ENCODE data around the gene SHOX. TPM values are rescaled to one million over a fixed set of nuclear protein-coding genes. Genes with fewer than 3 reads are reported as not detected.
"Not testable (repeated sequence)": the region's sequence is repeated elsewhere in the genome, so short reads cannot be mapped to it uniquely, and the experiment has no call there.

SHOX gene
- total RNA-seq, 3 donors from 2014 or later (not counting 1 experiment from before 2014, with no cell fraction given): not detected

- Histone ChIP-seq H3K4me3 (ENCODE audit: low read length) (no peak overlapping the region), H3K36me3 (ENCODE audit: control insufficient read depth, insufficient read depth, low read length) (no peaks in the 10 kb centered on the region), H3K27ac (ENCODE audit: low read length) (no peak overlapping the region), H3K4me1 (ENCODE audit: control insufficient read depth, insufficient read depth, low read length) (no peaks in the 10 kb centered on the region), H3K27me3 (ENCODE audit: control insufficient read depth, insufficient read depth, low read length) (no peaks in the 10 kb centered on the region), H3K9me3 (ENCODE audit: control insufficient read depth, insufficient read depth, low read length) (peaks cover 3% of the 10 kb centered on the region)
- H3K27me3 Mint-ChIP-seq (ENCODE audit: low read depth in 2 of 2): peaks cover 7 to 8% of the 10 kb centered on the region in 2 donors
- H3K4me1 Mint-ChIP-seq: no peaks in the 10 kb centered on the region
- ATAC-seq (no peak), DNase-seq (no peak)
- intact Hi-C loops (cut with micrococcal nuclease): no loop called here
- H3K27ac Mint-ChIP-seq: no peak overlapping the region
- peaks cover 10 to 15% of the 10 kb centered on the region in 2 donors for H3K9me3 Mint-ChIP-seq
- 83% methylated on average over 5 of the region's 5 CpGs for WGBS (ENCODE audit: insufficient coverage)
- H3K36me3 Mint-ChIP-seq: peaks cover 9% of the 10 kb centered on the region
- H3K4me3 Mint-ChIP-seq: no peak overlapping the region
- no peak for TF ChIP-seq CTCF (IDR thresholded peaks at IDR 0.05)
These were observed 16.5 kb upstream of the SHOX start for GRCh38 chrX:614136-614535.

GRCh38 chrX:617401-617800 is 13.2 kb upstream of the SHOX start:
- intact Hi-C loops (cut with micrococcal nuclease): no loop called here
- H3K36me3 Mint-ChIP-seq: no peaks in the 10 kb centered on the region

GRCh38 chrX:617891-618290 is 12.7 kb upstream of the SHOX start:
- Mint-ChIP-seq H3K4me3 (no peak overlapping the region), H3K36me3 (no peaks in the 10 kb centered on the region), H3K9me3 (peaks cover 5 to 13% of the 10 kb centered on the region in 2 donors), H3K27me3 (ENCODE audit: low read depth in 2 of 2) (peaks cover 23 to 30% of the 10 kb centered on the region in 2 donors), H3K4me1 (peaks cover 0 to 1% of the 10 kb centered on the region in 2 donors), H3K27ac (no peak overlapping the region)
- H3K27ac ChIP-seq (ENCODE audit: low read length): no peak overlapping the region
- no peak for TF ChIP-seq CTCF (IDR thresholded peaks at IDR 0.05)
- intact Hi-C loops (cut with micrococcal nuclease): no loop called here
- peaks cover 4% of the 10 kb centered on the region for H3K27me3 ChIP-seq (ENCODE audit: control insufficient read depth, insufficient read depth, low read length)
- no peaks in the 10 kb centered on the region for H3K4me1 ChIP-seq (ENCODE audit: control insufficient read depth, insufficient read depth, low read length)
- H3K4me3 ChIP-seq (ENCODE audit: low read length): no peak overlapping the region
- ATAC-seq (no peak), DNase-seq (no peak)
- H3K9me3 ChIP-seq (ENCODE audit: control insufficient read depth, insufficient read depth, low read length): no peaks in the 10 kb centered on the region
- H3K36me3 ChIP-seq (ENCODE audit: control insufficient read depth, insufficient read depth, low read length): no peaks in the 10 kb centered on the region
- WGBS (ENCODE audit: insufficient coverage): 68% methylated on average over 8 of the region's 8 CpGs

More at GRCh38 chrX:617401-617800, 13.2 kb upstream of the SHOX start:
- Histone ChIP-seq H3K27ac (ENCODE audit: low read length) (no peak overlapping the region), H3K4me1 (ENCODE audit: control insufficient read depth, insufficient read depth, low read length) (no peaks in the 10 kb centered on the region), H3K9me3 (ENCODE audit: control insufficient read depth, insufficient read depth, low read length) (no peaks in the 10 kb centered on the region), H3K36me3 (ENCODE audit: control insufficient read depth, insufficient read depth, low read length) (no peaks in the 10 kb centered on the region), H3K4me3 (ENCODE audit: low read length) (no peak overlapping the region), H3K27me3 (ENCODE audit: control insufficient read depth, insufficient read depth, low read length) (peaks cover 4% of the 10 kb centered on the region)
- TF ChIP-seq CTCF (IDR thresholded peaks at IDR 0.05): no peak
- DNase-seq (no peak), ATAC-seq (no peak)
- Mint-ChIP-seq H3K9me3 (peaks cover 5 to 9% of the 10 kb centered on the region in 2 donors), H3K27me3 (ENCODE audit: low read depth in 2 of 2) (peaks cover 18 to 25% of the 10 kb centered on the region in 2 donors), H3K4me1 (no peaks in the 10 kb centered on the region), H3K4me3 (no peak overlapping the region), H3K27ac (no peak overlapping the region)
- 50% methylated on average over 5 of the region's 7 CpGs for WGBS (ENCODE audit: insufficient coverage)

DNA sequence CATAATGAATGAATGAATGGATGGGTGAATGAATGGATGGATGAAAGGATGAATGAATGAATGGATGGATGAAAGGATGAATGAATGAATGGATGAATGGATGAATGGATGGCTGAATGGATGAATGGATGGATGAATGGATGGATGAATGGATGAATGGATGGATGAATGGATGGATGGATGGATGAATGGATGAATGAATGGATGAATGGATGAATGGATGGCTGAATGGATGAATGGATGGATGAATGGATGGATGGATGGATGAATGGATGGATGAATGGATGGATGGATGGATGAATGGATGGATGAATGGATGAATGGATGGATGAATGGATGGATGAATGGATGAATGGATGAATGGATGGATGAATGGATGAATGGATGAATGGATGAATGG is 12.3 kb upstream of the SHOX start:
- H3K9me3 Mint-ChIP-seq: peaks cover 5 to 13% of the 10 kb centered on the region in 2 donors
- DNase-seq; H3K36me3 Mint-ChIP-seq; H3K4me3 Mint-ChIP-seq; H3K9me3 ChIP-seq (ENCODE audit: control insufficient read depth, insufficient read depth, low read length); H3K36me3 ChIP-seq (ENCODE audit: control insufficient read depth, insufficient read depth, low read length); H3K27me3 ChIP-seq (ENCODE audit: control insufficient read depth, insufficient read depth, low read length); H3K27ac ChIP-seq (ENCODE audit: low read length); ATAC-seq; intact Hi-C loops (cut with micrococcal nuclease); H3K27ac Mint-ChIP-seq; H3K4me1 Mint-ChIP-seq; H3K4me3 ChIP-seq (ENCODE audit: low read length); H3K4me1 ChIP-seq (ENCODE audit: control insufficient read depth, insufficient read depth, low read length): not testable (repeated sequence)
- peaks cover 27 to 34% of the 10 kb centered on the region in 2 donors for H3K27me3 Mint-ChIP-seq (ENCODE audit: low read depth in 2 of 2)

Measured in natural killer cell (primary cell).